Stimulated activated CD4-positive, alpha-beta T cell treated with anti-CD3 and anti-CD28 coated beads, Interleukin-4, amount 100 ng/mL, for 48 hours (primary cell): Measurements from ENCODE around the gene OR6A2.
"Not testable (repeated sequence)": the region's sequence is repeated elsewhere in the genome, so short reads cannot be mapped to it uniquely, and the experiment has no call there.

Experiments used
- DNase-seq, 2 donors: peaks; one replicate each; pipeline ENCODE4 v3.0.0-alpha.2; 2020; ENCODE audit warnings: low read depth in 2 of 2

Gene OR6A2

DNA sequence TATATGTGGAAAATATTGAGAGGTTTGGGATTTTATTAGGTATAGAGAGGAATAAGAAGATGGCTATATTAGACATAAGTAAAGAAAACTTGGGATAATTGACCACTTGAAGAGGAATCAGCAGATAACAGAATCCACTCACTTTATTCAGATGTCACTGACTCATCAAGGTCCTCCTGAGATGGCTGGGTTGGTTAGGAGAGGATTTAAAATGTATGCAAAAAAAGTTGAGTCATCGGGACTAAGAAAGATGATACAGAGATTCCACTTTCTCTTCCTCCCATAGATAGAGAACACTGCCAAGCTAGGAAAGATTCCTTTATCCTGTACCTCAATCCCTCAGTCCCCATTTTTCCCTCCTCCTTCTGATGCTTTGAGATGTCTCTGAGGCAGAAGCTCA lies at the start of gene OR6A2:
TSS of gene OR6A2 (minus strand) at position 288 of the 400 bp plus-strand sequence. CDS start 3,981 bp downstream, outside the sequence.
- DNase-seq: no peak

DNA sequence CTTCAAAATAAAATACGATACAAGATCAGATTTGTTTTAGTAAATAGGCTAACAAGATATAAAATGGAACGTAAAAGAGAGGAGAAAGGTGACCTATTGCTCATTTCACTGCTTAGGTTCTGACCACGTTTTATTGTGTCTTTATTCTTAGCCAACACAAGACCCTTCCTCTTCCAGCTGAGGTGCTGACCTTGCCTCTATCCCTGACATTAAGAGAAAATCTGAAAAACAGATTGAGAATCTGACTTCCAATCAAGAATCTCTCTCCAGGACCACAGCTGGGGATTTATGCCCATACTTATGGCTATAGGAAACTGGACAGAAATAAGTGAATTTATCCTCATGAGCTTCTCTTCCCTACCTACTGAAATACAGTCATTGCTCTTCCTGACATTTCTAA lies 45.9 kb upstream of the OR6A2 start, which contains the start of gene OR10A5:
TSS of gene OR10A5 (plus strand) at position 301 of the 400 bp plus-strand sequence. CDS start at position 301, 0 bp downstream.
- no peak for DNase-seq

DNA sequence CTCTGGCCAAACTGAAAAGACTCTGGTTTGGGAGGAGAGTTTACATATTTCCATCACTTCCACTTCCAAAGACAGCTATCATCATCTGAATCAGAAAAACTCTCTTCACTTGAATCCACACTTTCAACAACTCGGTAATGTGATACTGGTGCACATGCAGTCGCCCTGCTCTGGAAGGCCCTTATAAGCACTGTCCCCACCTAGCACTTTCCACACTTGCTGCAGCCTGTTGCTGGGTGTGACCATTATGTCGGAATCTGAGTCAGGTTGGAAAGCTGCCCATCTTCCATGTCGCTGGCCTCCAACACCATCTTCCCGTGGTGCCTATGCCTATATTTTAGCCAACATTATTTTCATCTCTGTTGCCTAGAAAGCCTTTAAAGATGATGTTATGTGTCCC lies 44.9 kb upstream of the OR6A2 start:
- no peak for DNase-seq

DNA sequence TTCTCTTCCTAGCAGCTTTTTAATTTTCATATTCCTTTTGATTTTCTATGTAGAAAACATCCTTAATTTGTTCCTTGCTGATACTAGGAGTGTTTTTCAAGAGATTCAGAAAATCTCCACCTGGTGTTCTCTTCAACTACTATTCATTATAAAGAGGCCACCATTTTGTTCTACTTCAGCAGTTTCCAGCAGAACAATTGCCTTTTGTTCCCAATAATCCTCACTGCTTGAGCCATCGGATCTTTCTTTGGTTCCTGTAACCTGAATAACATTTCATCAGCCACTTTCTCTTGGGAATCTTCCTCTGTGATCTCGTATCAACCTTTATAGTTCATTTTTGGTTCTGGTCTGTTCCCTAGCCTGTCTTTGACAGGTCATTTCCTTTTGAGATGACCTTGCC lies 44.2 kb upstream of the OR6A2 start:
- no peak for DNase-seq

DNA sequence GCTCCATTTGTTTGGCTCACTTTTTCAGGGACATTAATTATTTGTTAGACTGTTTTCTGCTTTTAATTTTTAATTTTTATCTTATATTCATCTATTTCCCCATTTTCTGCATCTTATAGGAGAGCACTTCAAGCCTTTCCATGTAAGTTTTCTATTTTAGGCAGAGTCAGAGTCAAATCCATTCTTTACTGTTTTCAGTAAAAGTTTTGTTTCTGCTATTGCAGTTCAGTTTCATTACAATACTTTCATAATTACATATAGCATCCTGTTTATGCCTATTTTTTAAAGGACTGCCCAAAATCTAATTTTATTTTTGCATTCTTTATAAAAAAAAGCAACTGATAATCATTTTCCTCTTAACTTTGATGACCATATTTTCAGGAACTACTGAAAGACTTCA lies 42.2 kb upstream of the OR6A2 start:
- no peak for DNase-seq

DNA sequence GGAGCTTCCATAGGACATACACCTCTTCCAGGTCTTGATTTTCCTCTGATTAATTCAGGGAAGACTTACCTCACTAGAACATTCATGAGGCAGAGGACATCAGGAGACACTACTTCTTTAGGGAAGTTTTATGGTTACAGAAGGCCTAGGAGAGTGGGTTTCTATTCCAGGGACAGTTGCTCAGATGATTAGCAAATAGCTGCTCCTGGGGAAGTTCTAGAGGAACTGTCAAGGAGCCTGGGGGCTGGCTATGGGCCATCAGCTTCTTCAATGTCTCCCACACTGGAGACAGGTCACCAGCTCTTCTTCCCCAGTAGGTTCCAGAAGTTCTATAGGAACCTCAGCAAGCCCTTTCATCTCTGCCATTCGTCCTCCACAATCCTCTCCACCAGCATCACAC lies 34.5 kb upstream of the OR6A2 start:
- DNase-seq: no peak

DNA sequence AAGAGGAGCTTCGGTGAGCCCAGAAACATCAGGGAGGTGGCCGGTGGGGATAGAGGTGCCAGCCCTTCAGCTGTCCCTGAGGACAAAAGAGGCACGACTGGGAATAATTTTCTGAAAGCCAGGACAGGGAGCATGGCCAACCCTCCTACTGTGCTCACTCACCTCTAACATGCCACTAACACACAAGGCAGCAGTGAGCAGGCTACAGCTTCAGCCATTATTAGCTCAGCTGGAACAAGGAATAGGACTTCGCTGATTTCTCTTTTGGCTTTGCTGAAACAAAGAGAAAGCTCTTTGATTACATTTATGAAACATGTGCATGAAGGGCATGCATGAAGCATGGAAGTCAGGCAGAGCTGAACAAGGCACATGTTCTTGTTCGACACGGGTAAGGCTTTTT lies 33.9 kb upstream of the OR6A2 start:
- DNase-seq: no peak

DNA sequence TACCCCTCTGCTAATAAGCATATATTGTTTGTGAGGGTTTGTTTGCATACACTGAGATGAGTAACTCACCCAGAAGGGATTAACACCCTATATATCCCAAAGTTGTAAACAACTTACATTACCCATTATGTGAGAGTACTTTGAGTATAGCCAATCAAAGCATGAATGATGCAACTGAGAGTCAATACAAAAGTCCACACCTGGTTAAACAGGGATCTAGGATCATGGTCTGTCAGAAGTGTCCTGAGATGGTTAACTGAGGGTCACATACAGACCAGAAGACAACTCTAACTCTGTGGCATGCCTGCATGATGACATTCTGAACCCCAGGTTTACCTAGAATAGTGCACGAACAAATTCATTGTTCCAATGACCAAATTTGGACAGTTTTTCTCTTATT lies 28.6 kb upstream of the OR6A2 start:
- DNase-seq: no peak

DNA sequence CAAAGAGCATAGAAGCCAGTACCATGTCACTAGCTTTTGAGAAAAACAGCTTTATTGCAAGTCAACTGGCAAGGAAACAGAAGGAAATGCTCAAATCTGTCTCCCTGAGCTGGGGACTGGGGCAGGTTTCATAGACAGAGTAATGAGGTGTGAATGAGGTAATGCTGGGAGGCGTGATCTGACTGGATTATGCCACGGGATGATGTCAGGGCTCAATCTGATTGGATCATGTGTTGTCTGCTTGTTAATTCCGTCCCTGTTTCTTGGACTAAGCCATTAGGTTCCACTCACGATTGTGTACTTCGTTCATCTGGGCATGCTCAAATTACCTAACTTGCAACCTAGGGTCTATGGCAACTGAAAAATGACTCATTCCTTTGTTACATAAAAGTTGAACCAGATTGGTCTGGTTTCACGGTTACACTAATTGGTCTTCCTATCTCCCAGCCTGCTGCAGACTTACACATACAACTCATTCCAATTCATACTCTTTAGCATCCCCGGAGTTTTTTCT lies 25.8 kb upstream of the OR6A2 start:
- no peak for DNase-seq

DNA sequence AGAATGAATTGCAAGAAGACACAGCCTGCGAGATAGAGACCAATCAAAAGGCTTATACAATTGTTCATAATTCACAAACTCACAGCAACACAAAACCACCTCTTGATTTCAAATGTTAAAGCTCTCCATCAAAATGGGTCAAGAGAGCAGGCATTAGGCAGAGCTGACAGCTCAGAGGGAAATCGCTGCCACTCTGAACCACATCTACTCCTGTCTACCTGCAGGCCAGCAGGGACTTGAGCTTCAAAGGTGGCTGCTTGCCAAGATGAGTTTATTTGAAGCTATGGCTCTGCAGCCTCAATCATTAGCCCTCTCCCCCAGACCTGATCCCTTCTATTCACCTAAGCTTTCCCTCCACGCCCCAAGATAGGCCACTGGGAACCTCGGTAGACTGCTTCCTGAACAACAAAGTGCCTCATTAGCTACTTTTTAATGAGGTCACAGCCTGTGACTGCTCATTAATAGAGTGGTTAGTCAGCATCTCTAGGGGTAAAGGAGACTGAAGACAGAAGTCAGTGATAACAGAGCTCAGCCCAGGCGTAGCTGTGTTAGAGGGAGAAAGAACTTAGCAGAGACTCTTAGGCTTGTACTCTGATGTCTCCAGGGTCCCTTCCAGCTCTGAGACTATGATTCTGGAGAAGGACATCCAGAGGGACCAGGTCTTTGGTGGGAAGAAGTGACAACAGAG lies 24.8 kb upstream of the OR6A2 start:
- DNase-seq: no peak

DNA sequence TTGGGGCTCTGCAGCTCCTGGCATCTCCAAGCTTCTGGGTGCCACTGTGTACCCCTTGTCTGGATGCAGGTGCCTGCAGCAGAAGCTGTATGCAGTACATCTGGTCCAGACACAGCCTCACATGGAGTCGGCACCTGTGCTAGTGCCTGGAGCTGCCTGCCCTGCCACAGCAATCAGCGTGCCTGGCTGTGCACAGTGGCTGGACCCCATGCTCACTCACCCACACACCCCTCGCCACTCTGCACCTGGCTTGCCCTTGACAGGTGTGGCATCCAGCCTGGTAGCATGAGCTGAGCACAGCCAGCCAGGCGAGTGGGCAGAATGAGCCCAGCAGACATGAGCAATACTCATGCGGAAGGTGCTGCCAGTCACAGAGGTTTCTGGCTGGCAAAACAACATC lies 19.5 kb upstream of the OR6A2 start:
- DNase-seq: no peak

DNA sequence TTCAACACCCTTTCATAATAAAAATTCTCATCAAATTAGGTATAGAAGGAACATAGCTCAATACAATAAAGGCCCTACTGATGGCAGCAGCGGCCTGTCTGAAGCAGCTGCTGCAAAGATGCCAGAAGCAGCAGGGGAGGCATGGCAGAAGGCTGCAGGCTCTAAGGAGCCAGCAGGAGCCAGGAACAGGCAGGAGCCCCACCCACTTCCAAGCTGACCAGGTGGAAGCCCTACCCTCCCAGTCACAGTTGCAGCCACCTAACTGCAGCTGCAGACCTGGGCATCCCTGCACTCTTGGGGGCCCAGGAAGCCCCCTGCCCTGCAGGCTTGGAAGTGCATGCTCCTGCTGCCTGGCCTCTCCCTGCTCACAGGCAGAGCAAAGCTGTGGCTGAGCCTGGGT lies 18.2 kb upstream of the OR6A2 start:
- no peak for DNase-seq

DNA sequence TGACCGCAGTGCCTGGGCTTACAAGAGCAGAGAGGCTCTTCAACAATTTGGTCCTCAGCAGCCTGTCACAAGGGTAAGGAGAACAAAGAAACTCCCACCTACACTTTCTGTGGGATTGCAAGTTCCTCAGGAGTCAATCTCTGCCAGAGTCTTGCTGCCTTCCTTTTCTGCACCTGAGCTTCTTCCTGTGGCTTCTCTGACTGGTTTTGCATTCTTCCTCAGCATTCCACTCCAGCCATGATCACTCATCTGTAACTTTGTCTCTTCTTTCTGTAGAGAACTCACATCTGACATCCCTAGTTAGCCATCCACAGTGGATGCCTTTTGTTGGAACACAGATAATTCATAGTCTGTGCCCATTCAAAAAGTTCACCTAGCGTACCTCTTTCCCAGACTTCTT lies 14.2 kb upstream of the OR6A2 start:
- DNase-seq: no peak

DNA sequence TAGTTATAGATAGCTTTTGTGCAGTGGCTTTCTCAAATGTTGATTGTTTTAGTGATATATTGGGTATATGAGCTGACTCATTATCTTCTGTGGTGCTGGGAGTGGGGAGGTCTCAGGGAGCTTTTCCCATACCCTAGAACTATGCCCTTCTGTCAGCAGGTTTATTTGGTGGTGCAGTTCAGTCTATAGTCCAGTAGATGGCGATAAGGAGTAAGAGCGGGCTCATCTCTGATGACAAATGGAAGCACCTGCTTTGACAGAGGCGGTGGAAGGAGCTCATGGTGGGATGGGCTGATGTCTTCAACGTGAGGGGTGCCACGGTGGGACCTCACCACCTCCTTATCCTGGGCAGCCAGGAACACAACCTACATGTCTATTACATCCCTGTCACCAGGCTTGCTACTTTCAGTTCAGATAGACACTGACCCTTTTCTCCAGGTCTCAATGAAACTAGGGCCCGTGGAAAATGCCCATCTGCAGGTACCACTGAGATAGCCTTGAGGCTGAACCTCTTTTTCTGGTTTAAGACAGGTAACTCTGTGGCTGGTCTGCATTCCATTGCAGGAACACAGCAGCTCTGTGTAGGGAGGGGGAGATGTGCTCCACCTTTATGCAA lies 13.0 kb upstream of the OR6A2 start:
- peak in 1 of 2 donors; percentile 7 for DNase-seq

DNA sequence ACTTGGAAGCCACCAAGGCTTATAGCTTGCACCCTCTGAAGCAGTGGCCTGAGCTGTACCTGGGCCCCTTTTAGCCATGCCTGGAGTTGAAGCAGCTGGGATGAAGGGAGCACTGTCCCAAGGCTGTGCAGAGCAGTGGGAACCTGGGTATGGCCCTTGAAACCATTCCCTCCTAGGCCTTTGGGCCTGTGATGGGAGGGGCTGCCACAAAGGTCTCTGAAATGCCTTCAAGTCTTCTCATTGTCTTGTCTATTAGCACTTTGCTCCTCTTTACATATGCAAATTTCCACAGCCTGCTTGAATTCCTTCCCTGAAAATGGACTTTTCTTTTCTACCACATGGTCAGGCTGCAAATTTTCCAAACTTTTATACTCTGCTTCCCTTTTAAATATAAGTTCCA lies 1.6 kb upstream of the OR6A2 start:
- not testable (repeated sequence) for DNase-seq

DNA sequence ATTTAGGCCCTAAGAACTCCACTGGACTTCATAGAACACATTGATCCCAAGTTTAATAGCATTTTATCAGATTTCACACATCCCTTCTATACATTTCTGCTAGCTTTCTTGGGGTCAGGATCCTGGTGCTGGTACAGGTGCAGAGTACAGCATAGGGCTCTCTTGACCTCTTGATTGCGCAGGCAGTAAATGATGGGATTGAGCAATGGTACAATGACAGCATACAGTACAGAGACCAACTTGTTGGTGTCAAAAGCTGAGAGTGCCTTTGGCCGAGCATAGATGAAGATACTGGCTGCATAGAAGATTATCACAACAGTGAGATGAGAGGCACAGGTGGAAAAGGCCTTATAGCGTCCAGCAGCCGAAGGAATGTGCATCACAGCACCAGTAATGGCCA lies 4.8 kb downstream of the OR6A2 start:
- no peak for DNase-seq

DNA sequence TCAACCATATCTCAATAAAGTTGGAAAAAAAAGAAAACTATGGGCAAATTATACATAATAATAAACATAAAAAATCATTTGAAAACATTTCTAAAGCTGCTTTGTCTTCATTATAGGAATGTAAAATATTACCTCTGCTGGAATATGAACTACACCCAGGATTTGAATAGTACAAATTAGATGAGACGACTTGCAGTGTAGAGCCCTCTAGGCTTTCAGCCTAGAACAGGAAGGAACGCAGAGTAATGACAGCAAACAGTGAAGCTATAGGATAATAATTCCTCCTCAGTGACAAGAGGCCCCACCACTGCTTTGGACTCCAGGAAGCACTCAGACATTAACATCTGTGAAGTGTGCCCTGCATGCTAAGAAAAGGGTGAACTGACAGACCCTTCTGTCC lies 8.9 kb downstream of the OR6A2 start:
- DNase-seq: no peak

DNA sequence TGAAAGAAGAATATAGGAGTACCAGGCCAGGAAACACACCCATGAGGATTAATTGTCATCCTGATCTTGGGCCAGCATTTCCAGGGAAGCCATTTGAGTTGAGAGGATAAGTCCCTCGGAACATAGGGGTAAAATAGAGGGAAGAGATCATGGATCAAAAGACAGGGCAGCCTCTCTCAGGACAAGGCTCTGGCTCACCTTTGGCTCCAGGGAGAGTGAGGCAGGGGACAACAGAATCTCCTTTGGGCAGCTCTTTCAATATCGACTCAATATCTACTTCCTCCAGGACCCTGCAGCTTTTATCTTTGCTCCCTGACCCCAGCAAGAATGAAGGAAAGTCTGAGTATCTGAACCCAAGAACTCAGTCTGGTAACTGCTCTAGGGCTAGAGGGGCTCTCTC lies 16.8 kb downstream of the OR6A2 start, which contains the start of gene OR2AG1:
TSS of gene OR2AG1 (plus strand) at position 301 of the 400 bp plus-strand sequence. CDS start 2,018 bp downstream, outside the sequence.
- DNase-seq: no peak

DNA sequence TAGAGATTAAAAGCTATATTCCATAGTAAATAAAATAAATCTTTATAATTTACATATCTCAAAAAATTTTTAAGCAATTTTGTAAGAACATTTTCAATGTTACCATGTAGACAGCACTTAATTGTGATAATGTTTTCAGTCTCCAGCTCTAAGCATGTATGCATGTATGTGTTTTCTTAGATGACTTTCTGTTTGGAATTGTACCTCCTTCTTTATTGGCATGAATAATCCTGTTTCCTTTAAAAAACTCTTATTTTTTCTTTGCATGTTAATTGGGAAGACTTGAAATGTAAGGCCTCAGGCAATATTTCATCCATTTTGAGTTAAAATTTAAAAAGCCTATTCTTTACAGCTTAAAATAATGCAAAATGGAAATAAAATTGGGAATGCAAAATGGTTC lies 18.7 kb downstream of the OR6A2 start:
- no peak for DNase-seq

DNA sequence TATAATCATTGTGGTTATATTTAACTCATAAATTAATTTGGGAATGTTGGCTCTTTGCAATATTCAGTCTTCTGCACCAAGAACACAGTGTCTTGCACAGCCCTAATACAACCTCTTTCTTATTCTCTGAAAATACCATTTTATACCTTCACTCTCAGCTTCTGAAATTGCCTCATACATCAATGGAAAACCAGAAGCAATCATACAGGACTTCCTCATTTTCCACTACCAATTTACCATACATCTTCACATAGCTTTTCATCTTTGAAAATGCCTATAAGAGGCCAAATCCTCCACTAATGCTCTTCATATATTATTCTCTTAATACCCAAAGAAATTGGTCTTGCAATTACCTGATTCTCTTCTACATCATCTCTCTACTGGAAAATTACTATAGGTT lies 21.0 kb downstream of the OR6A2 start:
- no peak for DNase-seq

DNA sequence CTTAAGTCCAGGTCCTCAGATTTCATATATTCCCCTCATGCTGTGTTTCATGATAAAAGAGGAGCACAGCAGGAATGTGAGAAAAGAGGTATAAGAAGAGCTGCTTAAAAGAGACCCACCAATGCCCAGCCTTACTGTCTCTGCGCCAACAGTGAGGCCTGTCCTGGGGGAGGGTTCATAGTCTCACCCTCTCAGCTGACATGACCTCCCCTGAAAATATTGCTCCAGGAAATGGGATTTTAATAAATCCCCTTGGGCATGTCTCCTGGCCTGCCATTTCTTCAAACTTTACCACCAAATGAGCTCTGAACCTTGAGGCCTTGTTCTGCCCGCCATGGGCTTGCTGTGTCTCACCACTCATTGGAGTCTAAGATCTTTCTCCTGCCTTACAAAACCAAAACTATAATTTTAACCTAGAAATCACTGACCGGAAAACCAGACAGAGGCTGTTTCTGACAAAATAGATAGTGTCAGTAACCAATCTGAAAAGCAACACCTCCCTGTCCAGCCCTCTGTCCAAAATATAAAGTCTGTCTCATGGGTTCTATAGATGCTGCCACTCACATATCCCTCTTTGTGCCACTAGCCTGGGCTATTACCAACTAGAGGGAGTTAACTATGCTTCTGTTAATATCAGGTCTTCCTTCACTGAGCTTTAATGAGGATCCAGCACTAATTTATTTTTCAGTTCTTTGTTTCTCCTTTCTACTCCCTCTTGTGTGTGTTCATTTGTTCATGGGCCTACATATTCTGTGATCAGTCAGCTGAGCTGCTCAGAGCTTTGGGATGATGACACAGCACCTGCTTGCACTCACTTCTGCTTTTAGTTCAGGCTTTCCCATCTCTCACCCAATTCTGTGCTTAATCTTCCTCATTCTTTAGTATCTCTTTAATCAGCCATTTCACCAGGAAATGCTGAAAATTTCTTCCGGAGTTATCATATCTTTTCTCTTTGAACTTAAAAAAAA lies 27.3 kb downstream of the OR6A2 start, which contains the start of gene OR2AG2:
TSS of gene OR2AG2 (minus strand) at position 51 of the 968 bp plus-strand sequence. CDS start 3,019 bp downstream, outside the sequence.
- no peak for DNase-seq
